Measurements from ENCODE around the gene THSD7A. TPM values are rescaled to one million over a fixed set of nuclear protein-coding genes. Genes with fewer than 3 reads are reported as not detected.

Gene THSD7A
- total and polyA plus RNA-seq, 2 of the 4 experiments (the other 2 are of a cell fraction): 0.02 to 0.18 TPM

DNA sequence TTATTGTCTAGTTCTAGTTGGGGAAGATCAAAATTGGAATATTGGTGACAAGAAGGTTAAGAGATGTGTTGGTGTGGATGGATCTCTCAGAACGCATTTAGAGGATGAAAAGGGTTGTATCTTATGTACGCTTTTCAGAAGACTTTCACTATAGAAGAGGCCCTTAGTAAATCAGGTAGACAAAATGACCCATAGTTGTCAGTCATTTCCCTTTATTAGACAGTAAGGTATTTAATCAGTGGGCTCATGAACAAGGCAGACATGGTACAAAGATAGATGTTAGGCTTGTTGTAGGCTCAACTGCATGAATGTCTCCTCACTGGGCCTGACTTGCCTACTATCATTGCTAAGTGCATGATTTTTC lies 499.2 kb downstream of the THSD7A start:
- Histone ChIP-seq H2AFZ (replicated peaks; ENCODE audit: low read length, poor library complexity) (no peak overlapping the region), H3K4ac (ENCODE audit: low read depth, low read length) (no peak overlapping the region), H2AK5ac (ENCODE audit: low read depth, low read length) (no peak overlapping the region), H3K56ac (ENCODE audit: extremely low read depth, insufficient read depth, low read length) (no peak overlapping the region), H3K9ac (ENCODE audit: low read depth, low read length) (no peak overlapping the region), H4K91ac (ENCODE audit: insufficient read depth, low read depth, low read length) (no peak overlapping the region), H4K20me1 (ENCODE audit: insufficient read depth, low read length) (no peaks in the 10 kb centered on the region), H2AK9ac (replicated peaks; ENCODE audit: low read depth, low read length, poor library complexity) (no peak overlapping the region), H4K8ac (ENCODE audit: low read depth in 2 of 2, low read length in 2 of 2) (no peak overlapping the region), H3K4me2 (ENCODE audit: low read depth, low read length) (no peak overlapping the region), H3K27me3 (ENCODE audit: control insufficient read depth, insufficient read depth, low read length) (no peaks in the 10 kb centered on the region), H3K36me3 (ENCODE audit: control insufficient read depth, insufficient read depth, low read length) (no peaks in the 10 kb centered on the region), H3K27ac (ENCODE audit: insufficient read depth, low read length) (no peak overlapping the region), H2BK20ac (ENCODE audit: low read depth, low read length) (no peak overlapping the region), H3K14ac (replicated peaks; ENCODE audit: low read depth, low read length) (no peak overlapping the region), H2BK5ac (ENCODE audit: low read depth, low read length, poor library complexity, severe bottlenecking) (no peak overlapping the region), H3K9me3 (ENCODE audit: control insufficient read depth, insufficient read depth, low read length) (peaks cover 1% of the 10 kb centered on the region; the same call in 1 of the 2 replicates), H3K79me1 (ENCODE audit: low read depth in 1 of 2, low read length in 2 of 2) (no peaks in the 10 kb centered on the region), H3K4me3 (ENCODE audit: insufficient read depth, low read depth, low read length) (no peak overlapping the region), H3K18ac (ENCODE audit: low read depth, low read length) (no peak overlapping the region), H3K9me1 (ENCODE audit: insufficient read depth, low read length) (no peaks in the 10 kb centered on the region), H3K4me1 (ENCODE audit: control insufficient read depth, insufficient read depth, low read length) (no peaks in the 10 kb centered on the region), H4K5ac (ENCODE audit: low read depth, low read length) (no peak overlapping the region), H2BK15ac (ENCODE audit: low read depth, low read length) (no peak overlapping the region), H3K23ac (ENCODE audit: low read depth, low read length) (no peak overlapping the region), H2BK120ac (ENCODE audit: low read depth, low read length) (no peak overlapping the region)
- WGBS, 2 experiments (ENCODE audit: extremely low coverage in 2 of 2, insufficient read length in 1 of 2): no CpG with 5 or more reads among the region's 2 CpGs
- CTCF ChIA-PET: no interaction called here
- DNase-seq (no peak), ATAC-seq (ENCODE audit: low read depth) (no peak)
- BruUV-seq (replicated peaks): no TSS peak
- in situ Hi-C loops (cut with MboI; ENCODE audit: low sequenced_read_pairs) (no loop called here), intact Hi-C loops (cut with micrococcal nuclease) (no loop called here), dilution Hi-C loops (cut with HindIII; ENCODE audit: low sequenced_read_pairs, unreplicated experiment) (no loop called here)
- TF ChIP-seq CEBPB (IDR thresholded peaks at IDR 0.05; ENCODE audit: low read depth, low read length): no peak
- no peak for TF ChIP-seq RAD21 (IDR thresholded peaks at IDR 0.05; ENCODE audit: low read length)
- TF ChIP-seq POLR2A (IDR thresholded peaks at IDR 0.05; ENCODE audit: low read depth, low read length): no peak
- TF ChIP-seq CTCF (conservative IDR thresholded peaks at IDR 0.05; ENCODE audit: low read depth, low read length): no peak
- TF ChIP-seq ELK1 (IDR thresholded peaks at IDR 0.05; ENCODE audit: borderline replicate concordance, low read depth, low read length): no peak
- TF ChIP-seq SMC3 (IDR thresholded peaks at IDR 0.05; ENCODE audit: low read depth, low read length): no peak
- no peak for TF ChIP-seq MAFK (IDR thresholded peaks at IDR 0.05; ENCODE audit: low read depth, low read length)
- TF ChIP-seq RCOR1 (IDR thresholded peaks at IDR 0.05; ENCODE audit: insufficient replicate concordance, low read length): no peak
- no peak for TF ChIP-seq CHD1 (IDR thresholded peaks at IDR 0.05; ENCODE audit: low read depth, low read length)
- TF ChIP-seq FOS (IDR thresholded peaks at IDR 0.05; ENCODE audit: low read depth, low read length): no peak
- POLR2A ChIA-PET (ENCODE audit: unreplicated experiment): no interaction called here

Measured in IMR-90 (cell line).